ENCODE results near the gene CTRB2.

- TF ChIP-seq CTCF (IDR thresholded peaks at IDR 0.05): no peak
- TF ChIP-seq ZBTB33 (IDR thresholded peaks at IDR 0.05; ENCODE audit: borderline replicate concordance, low read depth): no peak
- no peak for TF ChIP-seq TCF12 (IDR thresholded peaks at IDR 0.05)
These were observed 46.6 kb downstream of the CTRB2 start for GRCh38 chr16:75160386-75160785.

Data from SK-N-SH (cell line).